ENCODE data around the gene ITIH5. TPM values are rescaled to one million over a fixed set of nuclear protein-coding genes. Genes with fewer than 3 reads are reported as not detected.

ITIH5 gene
- total RNA-seq, 1 experiment from 2014 or later, result 5.2 TPM

- no peak for TF ChIP-seq CTCF (IDR thresholded peaks at IDR 0.05; ENCODE audit: unreplicated experiment)
- CTCF ChIA-PET, result no interaction called here
- no peaks in the 10 kb centered on the region for H3K4me1 Mint-ChIP-seq (ENCODE audit: low read depth, unreplicated experiment)
- intact Hi-C loops (cut with micrococcal nuclease; ENCODE audit: unreplicated experiment), result no loop called here
- peaks cover 62% of the 10 kb centered on the region for H3K27me3 Mint-ChIP-seq (ENCODE audit: unreplicated experiment)
- no peak overlapping the region for H3K27ac Mint-ChIP-seq (ENCODE audit: unreplicated experiment)
- no peaks in the 10 kb centered on the region for H3K9me3 Mint-ChIP-seq (ENCODE audit: low read depth, unreplicated experiment)
- H3K4me3 Mint-ChIP-seq (ENCODE audit: low read depth, unreplicated experiment), result no peak overlapping the region
- no peak for DNase-seq
- no peaks in the 10 kb centered on the region for H3K36me3 Mint-ChIP-seq (ENCODE audit: insufficient read depth, unreplicated experiment)
- no TSS peak for BruUV-seq (replicated peaks)
Observed at GRCh38 chr10:7559386-7559785, 107.4 kb downstream of the ITIH5 start.

DNA sequence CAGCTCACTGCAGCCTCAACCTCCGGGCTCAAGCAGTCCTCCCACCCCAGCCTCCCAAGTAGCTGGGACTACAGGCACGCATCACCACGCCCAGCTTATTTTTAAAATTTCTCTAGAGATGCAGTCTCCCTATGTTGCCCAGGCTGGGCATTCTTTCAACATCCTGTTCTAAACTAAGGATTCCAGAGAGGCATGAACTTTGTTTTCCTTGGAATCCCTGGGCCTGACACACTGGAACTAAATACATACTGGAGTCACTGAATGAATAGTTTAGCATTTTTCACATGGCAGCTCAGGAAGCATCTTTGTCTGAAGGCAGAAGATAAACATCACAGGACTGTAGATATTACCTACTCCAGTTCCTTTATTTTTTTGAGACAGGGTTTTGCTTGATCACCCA lies 108.7 kb downstream of the ITIH5 start:
- Mint-ChIP-seq H3K9me3 (ENCODE audit: low read depth, unreplicated experiment) (no peaks in the 10 kb centered on the region), H3K27me3 (ENCODE audit: unreplicated experiment) (peaks cover 74% of the 10 kb centered on the region), H3K4me3 (ENCODE audit: low read depth, unreplicated experiment) (no peak overlapping the region), H3K4me1 (ENCODE audit: low read depth, unreplicated experiment) (no peaks in the 10 kb centered on the region), H3K27ac (ENCODE audit: unreplicated experiment) (no peak overlapping the region), H3K36me3 (ENCODE audit: insufficient read depth, unreplicated experiment) (no peaks in the 10 kb centered on the region)
- DNase-seq, result no peak
- BruUV-seq (replicated peaks), result no TSS peak
- TF ChIP-seq CTCF (IDR thresholded peaks at IDR 0.05; ENCODE audit: unreplicated experiment), result no peak
- CTCF ChIA-PET, result interaction anchor here (0.5 to 0.6 kb wide), 2 partner anchors 27 to 200 kb away, joined by 3 to 7 read pairs; no protein-coding TSS in a partner anchor
- intact Hi-C loops (cut with micrococcal nuclease; ENCODE audit: unreplicated experiment), result no loop called here

DNA sequence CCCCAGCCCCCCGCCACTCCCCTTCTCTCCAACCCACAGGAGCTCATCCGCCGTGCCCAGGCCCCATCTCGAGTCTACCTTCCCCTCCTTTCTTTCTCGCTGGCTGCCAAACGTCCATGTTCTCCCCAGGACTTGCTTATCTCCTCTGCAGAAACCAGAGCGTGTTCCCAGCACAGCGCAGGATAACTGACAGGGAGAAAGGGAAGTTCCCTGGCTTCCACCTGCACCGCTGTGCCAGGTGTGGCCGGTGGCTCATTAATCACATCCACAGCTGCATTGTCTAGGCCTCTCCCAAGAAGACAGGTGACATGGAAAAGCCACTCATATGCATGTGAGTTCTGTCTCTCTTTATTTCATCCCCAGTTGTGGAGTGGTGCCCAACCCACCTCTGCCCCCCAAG lies 113.2 kb downstream of the ITIH5 start:
- CTCF ChIA-PET, result interaction anchor here (0.7 kb wide), 1 partner anchor 18 kb away, joined by 4 read pairs; no protein-coding TSS in a partner anchor
- H3K4me3 Mint-ChIP-seq (ENCODE audit: low read depth, unreplicated experiment), result no peak overlapping the region
- intact Hi-C loops (cut with micrococcal nuclease; ENCODE audit: unreplicated experiment), result no loop called here
- no peaks in the 10 kb centered on the region for H3K9me3 Mint-ChIP-seq (ENCODE audit: low read depth, unreplicated experiment)
- H3K27me3 Mint-ChIP-seq (ENCODE audit: unreplicated experiment), result peaks cover 78% of the 10 kb centered on the region
- TF ChIP-seq CTCF (IDR thresholded peaks at IDR 0.05; ENCODE audit: unreplicated experiment), result no peak
- H3K27ac Mint-ChIP-seq (ENCODE audit: unreplicated experiment), result no peak overlapping the region
- H3K36me3 Mint-ChIP-seq (ENCODE audit: insufficient read depth, unreplicated experiment), result no peaks in the 10 kb centered on the region
- H3K4me1 Mint-ChIP-seq (ENCODE audit: low read depth, unreplicated experiment), result no peaks in the 10 kb centered on the region
- BruUV-seq (replicated peaks), result no TSS peak
- no peak for DNase-seq

DNA sequence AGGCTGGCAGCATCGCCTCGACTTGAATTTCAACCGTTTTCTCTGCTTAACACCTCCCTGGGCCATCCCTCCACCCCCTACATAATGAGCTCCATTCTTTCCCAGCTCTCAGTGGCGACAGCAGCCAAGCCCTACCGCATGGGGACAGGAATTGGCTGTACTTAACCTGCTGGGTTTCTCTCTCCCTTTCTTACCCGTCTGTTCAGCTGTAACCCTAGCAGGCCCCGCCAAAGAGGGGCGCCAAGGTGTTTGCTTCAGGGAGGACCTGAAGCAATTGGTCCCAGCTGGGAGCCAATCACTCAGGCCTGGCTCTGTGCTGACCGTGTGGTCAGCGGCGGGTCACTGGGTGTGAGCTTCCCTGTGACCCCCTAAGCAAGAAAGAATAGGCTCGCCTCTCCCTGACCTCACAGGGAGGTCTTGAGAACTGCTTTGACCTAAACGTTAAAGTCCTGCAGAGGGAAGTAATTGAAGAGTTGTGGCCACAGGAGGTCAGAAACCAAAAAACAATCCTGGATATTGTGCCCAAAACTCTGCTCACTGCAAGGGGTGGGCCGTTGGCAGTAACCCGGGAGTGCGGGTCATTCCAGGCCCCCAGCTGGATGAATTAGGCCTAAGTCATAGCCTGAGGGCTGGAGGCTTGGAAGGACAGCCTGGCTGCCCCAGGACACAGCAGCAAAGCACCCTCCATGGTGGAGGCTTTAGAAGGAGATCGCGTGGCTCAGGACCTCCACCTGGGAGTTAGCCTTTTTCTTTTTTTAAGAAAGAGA lies 114.6 kb downstream of the ITIH5 start:
- intact Hi-C loops (cut with micrococcal nuclease; ENCODE audit: unreplicated experiment), result no loop called here
- H3K4me3 Mint-ChIP-seq (ENCODE audit: low read depth, unreplicated experiment), result no peak overlapping the region

More for the DNA sequence above, 114.6 kb downstream of the ITIH5 start:
- BruUV-seq (replicated peaks), result no TSS peak
- TF ChIP-seq CTCF (IDR thresholded peaks at IDR 0.05; ENCODE audit: unreplicated experiment), result no peak
- H3K36me3 Mint-ChIP-seq (ENCODE audit: insufficient read depth, unreplicated experiment), result no peaks in the 10 kb centered on the region
- no peak for DNase-seq
- no peak overlapping the region for H3K27ac Mint-ChIP-seq (ENCODE audit: unreplicated experiment)
- CTCF ChIA-PET, result no interaction called here
- no peaks in the 10 kb centered on the region for H3K4me1 Mint-ChIP-seq (ENCODE audit: low read depth, unreplicated experiment)
- peaks cover 67% of the 10 kb centered on the region for H3K27me3 Mint-ChIP-seq (ENCODE audit: unreplicated experiment)
- no peaks in the 10 kb centered on the region for H3K9me3 Mint-ChIP-seq (ENCODE audit: low read depth, unreplicated experiment)
